Liver (tissue), 3 donors: ENCODE data around the gene ZDHHC20.

ENCODE experiments used
- GABPA ChIP-seq, 2 donors: IDR thresholded peaks in 1 of 2; conservative IDR thresholded peaks in 1 of 2; 2 replicates each; pipeline ENCODE4 v1.6.1; 2016; ENCODE audit warnings: antibody characterized with exemption in 2 of 2, mild to moderate bottlenecking in 1 of 2, moderate library complexity in 1 of 2
- TAF1 ChIP-seq: conservative IDR thresholded peaks from 2 replicates; pipeline ENCODE4 v1.6.1; 2016; ENCODE audit warnings: antibody characterized with exemption, mild to moderate bottlenecking
- TF ChIP-seq, protein P1 (sequence below): IDR thresholded peaks from 2 replicates; pipeline ENCODE4 v1.6.1; 2016; ENCODE audit warnings: antibody characterized with exemption, mild to moderate bottlenecking
- TF ChIP-seq, protein P2 (sequence below): fragments of 150-350 bp; IDR thresholded peaks from 2 replicates; pipeline ENCODE4 v1.5.1; 2017; ENCODE audit warnings: improper control_type of control experiment, low read depth, low read length; ENCODE audit not compliant: missing input control
- TF ChIP-seq, protein P3 (sequence below): IDR thresholded peaks from 2 replicates; pipeline ENCODE4 v1.6.1; 2016; ENCODE audit warnings: antibody characterized with exemption
- donor health status: healthy.
- donor health status: healthy.

DNA sequence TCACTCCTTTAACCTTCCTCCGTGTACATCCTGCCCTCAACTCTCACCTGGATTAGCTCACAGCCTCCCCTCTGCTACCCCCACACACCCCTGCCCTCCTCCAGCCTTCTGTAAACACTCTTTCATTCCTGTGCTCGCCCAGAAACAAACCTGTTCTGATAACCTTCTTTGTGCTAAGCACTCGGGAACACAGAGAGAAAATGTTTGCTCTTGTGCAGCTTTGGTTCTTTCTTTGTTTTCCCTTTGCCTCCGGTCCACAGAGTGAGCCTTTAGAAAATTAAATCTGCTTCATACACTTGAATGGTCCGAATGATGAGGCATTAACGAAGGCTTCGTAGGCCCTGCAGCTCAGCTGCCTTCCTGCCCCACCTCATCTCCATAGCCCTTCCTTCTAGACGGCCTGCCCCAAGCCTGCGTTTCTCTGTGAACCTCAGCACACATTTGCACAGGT lies 6.6 kb upstream of the ZDHHC20 start:
- TF ChIP-seq, protein P1, sequence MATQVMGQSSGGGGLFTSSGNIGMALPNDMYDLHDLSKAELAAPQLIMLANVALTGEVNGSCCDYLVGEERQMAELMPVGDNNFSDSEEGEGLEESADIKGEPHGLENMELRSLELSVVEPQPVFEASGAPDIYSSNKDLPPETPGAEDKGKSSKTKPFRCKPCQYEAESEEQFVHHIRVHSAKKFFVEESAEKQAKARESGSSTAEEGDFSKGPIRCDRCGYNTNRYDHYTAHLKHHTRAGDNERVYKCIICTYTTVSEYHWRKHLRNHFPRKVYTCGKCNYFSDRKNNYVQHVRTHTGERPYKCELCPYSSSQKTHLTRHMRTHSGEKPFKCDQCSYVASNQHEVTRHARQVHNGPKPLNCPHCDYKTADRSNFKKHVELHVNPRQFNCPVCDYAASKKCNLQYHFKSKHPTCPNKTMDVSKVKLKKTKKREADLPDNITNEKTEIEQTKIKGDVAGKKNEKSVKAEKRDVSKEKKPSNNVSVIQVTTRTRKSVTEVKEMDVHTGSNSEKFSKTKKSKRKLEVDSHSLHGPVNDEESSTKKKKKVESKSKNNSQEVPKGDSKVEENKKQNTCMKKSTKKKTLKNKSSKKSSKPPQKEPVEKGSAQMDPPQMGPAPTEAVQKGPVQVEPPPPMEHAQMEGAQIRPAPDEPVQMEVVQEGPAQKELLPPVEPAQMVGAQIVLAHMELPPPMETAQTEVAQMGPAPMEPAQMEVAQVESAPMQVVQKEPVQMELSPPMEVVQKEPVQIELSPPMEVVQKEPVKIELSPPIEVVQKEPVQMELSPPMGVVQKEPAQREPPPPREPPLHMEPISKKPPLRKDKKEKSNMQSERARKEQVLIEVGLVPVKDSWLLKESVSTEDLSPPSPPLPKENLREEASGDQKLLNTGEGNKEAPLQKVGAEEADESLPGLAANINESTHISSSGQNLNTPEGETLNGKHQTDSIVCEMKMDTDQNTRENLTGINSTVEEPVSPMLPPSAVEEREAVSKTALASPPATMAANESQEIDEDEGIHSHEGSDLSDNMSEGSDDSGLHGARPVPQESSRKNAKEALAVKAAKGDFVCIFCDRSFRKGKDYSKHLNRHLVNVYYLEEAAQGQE, result no peak
- TF ChIP-seq, protein P2, sequence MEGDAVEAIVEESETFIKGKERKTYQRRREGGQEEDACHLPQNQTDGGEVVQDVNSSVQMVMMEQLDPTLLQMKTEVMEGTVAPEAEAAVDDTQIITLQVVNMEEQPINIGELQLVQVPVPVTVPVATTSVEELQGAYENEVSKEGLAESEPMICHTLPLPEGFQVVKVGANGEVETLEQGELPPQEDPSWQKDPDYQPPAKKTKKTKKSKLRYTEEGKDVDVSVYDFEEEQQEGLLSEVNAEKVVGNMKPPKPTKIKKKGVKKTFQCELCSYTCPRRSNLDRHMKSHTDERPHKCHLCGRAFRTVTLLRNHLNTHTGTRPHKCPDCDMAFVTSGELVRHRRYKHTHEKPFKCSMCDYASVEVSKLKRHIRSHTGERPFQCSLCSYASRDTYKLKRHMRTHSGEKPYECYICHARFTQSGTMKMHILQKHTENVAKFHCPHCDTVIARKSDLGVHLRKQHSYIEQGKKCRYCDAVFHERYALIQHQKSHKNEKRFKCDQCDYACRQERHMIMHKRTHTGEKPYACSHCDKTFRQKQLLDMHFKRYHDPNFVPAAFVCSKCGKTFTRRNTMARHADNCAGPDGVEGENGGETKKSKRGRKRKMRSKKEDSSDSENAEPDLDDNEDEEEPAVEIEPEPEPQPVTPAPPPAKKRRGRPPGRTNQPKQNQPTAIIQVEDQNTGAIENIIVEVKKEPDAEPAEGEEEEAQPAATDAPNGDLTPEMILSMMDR, result no peak
- no peak for TF ChIP-seq GABPA (IDR thresholded peaks at IDR 0.05 in 1 of 2, conservative IDR thresholded peaks at IDR 0.05 in 1 of 2)
- no peak for TF ChIP-seq TAF1
- TF ChIP-seq, protein P3, sequence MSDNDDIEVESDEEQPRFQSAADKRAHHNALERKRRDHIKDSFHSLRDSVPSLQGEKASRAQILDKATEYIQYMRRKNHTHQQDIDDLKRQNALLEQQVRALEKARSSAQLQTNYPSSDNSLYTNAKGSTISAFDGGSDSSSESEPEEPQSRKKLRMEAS, result no peak
